Omental fat pad (tissue), 4 donors: ENCODE measurements around the gene CAMK1D. TPM values are rescaled to one million over a fixed set of nuclear protein-coding genes. Genes with fewer than 3 reads are reported as not detected.

Experiments used
- ATAC-seq: fragments of 150-250 bp; one replicate; pipeline ENCODE4 v1.9.1; 2016; ENCODE audit warnings: mild to moderate bottlenecking, moderate library complexity; ENCODE audit not compliant: low FRiP score
- DNase-seq: peaks from one replicate; pipeline ENCODE4 v3.0.0-alpha.2; 2019; ENCODE audit warnings: low spot score
- total RNA-seq, 4 donors: library from RNA; depleted of rRNA; stranded (reverse); fragments of >200 nt; gene quantifications; one replicate each; pipeline ENCODE4 v1.1.0, GENCODE V29; 2016
- TF ChIP-seq, protein P1 (sequence below), 3 donors: fragments of 450-650 bp; IDR thresholded peaks; one replicate each; pipeline ENCODE4 v1.5.1; 2016 to 2017; ENCODE audit warnings: antibody characterized with exemption in 3 of 3, mild to moderate bottlenecking in 3 of 3, moderate library complexity in 2 of 3

CAMK1D gene
- total RNA-seq, 4 donors from 2014 or later, result 6.0 to 15.8 (median 8.8) TPM

GRCh38 chr10:12521423-12521822 is 172.1 kb downstream of the CAMK1D start:
- no peak for ATAC-seq
- TF ChIP-seq, protein P1, sequence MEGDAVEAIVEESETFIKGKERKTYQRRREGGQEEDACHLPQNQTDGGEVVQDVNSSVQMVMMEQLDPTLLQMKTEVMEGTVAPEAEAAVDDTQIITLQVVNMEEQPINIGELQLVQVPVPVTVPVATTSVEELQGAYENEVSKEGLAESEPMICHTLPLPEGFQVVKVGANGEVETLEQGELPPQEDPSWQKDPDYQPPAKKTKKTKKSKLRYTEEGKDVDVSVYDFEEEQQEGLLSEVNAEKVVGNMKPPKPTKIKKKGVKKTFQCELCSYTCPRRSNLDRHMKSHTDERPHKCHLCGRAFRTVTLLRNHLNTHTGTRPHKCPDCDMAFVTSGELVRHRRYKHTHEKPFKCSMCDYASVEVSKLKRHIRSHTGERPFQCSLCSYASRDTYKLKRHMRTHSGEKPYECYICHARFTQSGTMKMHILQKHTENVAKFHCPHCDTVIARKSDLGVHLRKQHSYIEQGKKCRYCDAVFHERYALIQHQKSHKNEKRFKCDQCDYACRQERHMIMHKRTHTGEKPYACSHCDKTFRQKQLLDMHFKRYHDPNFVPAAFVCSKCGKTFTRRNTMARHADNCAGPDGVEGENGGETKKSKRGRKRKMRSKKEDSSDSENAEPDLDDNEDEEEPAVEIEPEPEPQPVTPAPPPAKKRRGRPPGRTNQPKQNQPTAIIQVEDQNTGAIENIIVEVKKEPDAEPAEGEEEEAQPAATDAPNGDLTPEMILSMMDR (IDR thresholded peaks at IDR 0.05), result no peak
- no peak for DNase-seq

- DNase-seq (no peak), ATAC-seq (no peak)
- TF ChIP-seq, protein P1 (IDR thresholded peaks at IDR 0.05), result no peak
These were observed 177.0 kb downstream of the CAMK1D start for GRCh38 chr10:12526311-12526710.

DNA sequence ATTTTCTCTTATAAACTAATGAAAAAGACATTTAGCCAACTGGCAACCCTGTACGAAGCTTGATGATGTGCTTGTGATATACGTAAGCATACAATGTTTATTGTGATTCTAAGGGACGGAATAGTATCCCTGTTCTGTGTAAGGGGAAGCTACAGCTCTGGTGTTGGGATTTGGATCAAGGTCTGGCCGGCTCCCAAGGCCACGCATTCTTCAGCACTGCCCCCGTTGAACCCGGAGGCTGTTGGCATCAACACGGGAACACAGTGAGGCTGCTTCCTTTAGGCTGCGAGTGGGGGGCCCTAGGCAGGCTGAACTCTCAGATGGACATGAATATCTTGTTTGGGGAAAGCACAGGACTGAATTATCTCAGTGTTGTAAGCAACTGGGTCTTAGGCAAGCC is 180.6 kb downstream of the CAMK1D start:
- no peak for ATAC-seq
- DNase-seq, result no peak
- TF ChIP-seq, protein P1 (IDR thresholded peaks at IDR 0.05), result no peak

GRCh38 chr10:12531305-12532220 is 182.2 kb downstream of the CAMK1D start:
- TF ChIP-seq, protein P1 (IDR thresholded peaks at IDR 0.05), result no peak
- DNase-seq (no peak), ATAC-seq (no peak)

DNA sequence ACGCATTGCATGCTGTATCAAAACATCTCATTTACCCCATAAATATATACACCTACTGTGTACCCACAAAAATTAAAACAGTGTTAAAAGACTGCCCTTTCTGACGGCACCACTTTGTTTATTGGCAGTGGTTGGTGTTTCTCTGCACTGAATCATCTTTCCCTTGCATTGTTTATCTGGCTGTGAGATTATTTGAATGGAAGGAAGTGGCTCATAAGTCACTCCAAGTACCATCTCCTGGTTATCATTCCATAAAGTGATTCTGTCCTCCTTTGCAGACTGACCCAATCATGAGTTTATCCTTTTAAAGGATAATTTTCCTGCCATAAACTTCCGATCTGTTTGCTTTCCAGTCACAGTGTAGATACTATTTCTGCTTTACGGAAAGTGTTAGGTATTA is 183.8 kb downstream of the CAMK1D start:
- no peak for ATAC-seq
- TF ChIP-seq, protein P1 (IDR thresholded peaks at IDR 0.05), result no peak

DNA sequence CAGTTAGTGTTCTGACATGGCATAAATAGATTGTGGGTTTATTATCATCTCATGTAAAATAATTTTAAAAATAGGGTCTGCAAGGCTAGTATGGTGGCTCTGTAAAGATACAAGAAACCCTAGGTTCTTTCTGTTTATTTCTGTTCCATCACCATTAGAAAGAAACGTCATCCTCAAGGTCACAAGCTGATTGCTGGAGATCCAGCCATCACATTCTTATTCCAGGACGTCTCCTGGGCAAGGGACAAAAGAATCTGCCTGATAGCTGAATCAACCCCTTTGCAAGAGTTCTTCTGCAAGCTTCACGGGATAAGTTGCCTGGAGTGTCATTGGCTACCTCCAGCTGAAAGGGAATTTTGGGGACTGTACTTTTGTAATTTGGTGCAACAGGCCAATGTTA is 184.4 kb downstream of the CAMK1D start:
- DNase-seq, result no peak
- TF ChIP-seq, protein P1 (IDR thresholded peaks at IDR 0.05), result no peak
- no peak for ATAC-seq

More for the DNA sequence above, 183.8 kb downstream of the CAMK1D start:
- DNase-seq, result no peak

GRCh38 chr10:12534824-12535223 is 185.5 kb downstream of the CAMK1D start:
- DNase-seq (no peak), ATAC-seq (no peak)

More at GRCh38 chr10:12534824-12535223, 185.5 kb downstream of the CAMK1D start:
- TF ChIP-seq, protein P1 (IDR thresholded peaks at IDR 0.05), result no peak
